IMR-90 (cell line): ENCODE measurements around the gene FAF1. TPM values are rescaled to one million over a fixed set of nuclear protein-coding genes. Genes with fewer than 3 reads are reported as not detected.

ENCODE experiments used
- ATAC-seq: fragments of 200-7000 bp; cut with Tn5 transposase; 2 replicates; pipeline ENCODE4 v1.9.1; 2020; ENCODE audit warnings: low read depth, mild to moderate bottlenecking, moderate library complexity
- BruUV-seq: library from RNA; stranded (reverse); fragments of 400-500 nt; replicated peaks from 2 replicates; lab custom pipeline; 2021; lab: Mats Ljungman, UMichigan
- CTCF ChIA-PET: fragments of 300-600 bp; formaldehyde crosslinking; extraction: SDS; loops from one replicate; lab custom pipeline; 2021; ENCODE audit warnings: antibody characterized with exemption; lab: Yijun Ruan, JAX
- POLR2A ChIA-PET: fragments of 300-600 bp; sonication (Branson Sonifier 250); formaldehyde crosslinking; loops from one replicate; lab custom pipeline; 2022; ENCODE audit warnings: antibody characterized with exemption; ENCODE audit not compliant: unreplicated experiment; lab: Charles Lee
- DNase-seq: peaks from one replicate; pipeline ENCODE4 v3.0.0; 2013
- H2AFZ ChIP-seq: replicated peaks from 2 replicates; pipeline ENCODE3; 2013; ENCODE audit warnings: low read length, mild to moderate bottlenecking; ENCODE audit not compliant: poor library complexity
- H2AK5ac ChIP-seq: 2 replicates; pipeline ENCODE4 v1.6.1; 2013; ENCODE audit warnings: low read depth, low read length, inconsistent platforms
- H2AK9ac ChIP-seq: replicated peaks from 2 replicates; pipeline ENCODE3; 2013; ENCODE audit warnings: mild to moderate bottlenecking, low read depth, low read length, moderate library complexity; ENCODE audit not compliant: poor library complexity
- H2BK120ac ChIP-seq: 2 replicates; pipeline ENCODE4 v1.6.1; 2013; ENCODE audit warnings: low read depth, low read length, inconsistent platforms
- H2BK15ac ChIP-seq: 3 replicates; pipeline ENCODE4 v1.6.1; 2013; ENCODE audit warnings: low read depth, low read length, inconsistent platforms
- H2BK20ac ChIP-seq: 2 replicates; pipeline ENCODE4 v1.6.1; 2013; ENCODE audit warnings: low read depth, mild to moderate bottlenecking, inconsistent platforms, low read length, moderate library complexity
- H2BK5ac ChIP-seq: 2 replicates; pipeline ENCODE4 v1.6.1; 2013; ENCODE audit warnings: mild to moderate bottlenecking, low read depth, low read length, inconsistent platforms; ENCODE audit not compliant: poor library complexity, severe bottlenecking
- H3K14ac ChIP-seq: replicated peaks from 2 replicates; pipeline ENCODE4 v1.6.1; 2013; ENCODE audit warnings: low read depth, low read length, inconsistent platforms
- H3K18ac ChIP-seq: 2 replicates; pipeline ENCODE4 v1.6.1; 2013; ENCODE audit warnings: low read depth, low read length, control low read depth
- H3K23ac ChIP-seq: 2 replicates; pipeline ENCODE4 v1.6.1; 2013; ENCODE audit warnings: low read depth, low read length, inconsistent platforms
- H3K27ac ChIP-seq: 2 replicates; pipeline ENCODE4 v1.5.1; 2013; ENCODE audit warnings: mild to moderate bottlenecking, control low read depth, low read length; ENCODE audit not compliant: insufficient read depth
- H3K27me3 ChIP-seq: 2 replicates; pipeline ENCODE4 v1.6.1; 2013; ENCODE audit warnings: low read length; ENCODE audit not compliant: control insufficient read depth, insufficient read depth
- H3K36me3 ChIP-seq: 2 replicates; pipeline ENCODE4 v1.6.1; 2013; ENCODE audit warnings: low read length, mixed read lengths; ENCODE audit not compliant: control insufficient read depth, insufficient read depth
- H3K4ac ChIP-seq: 2 replicates; pipeline ENCODE4 v1.6.1; 2013; ENCODE audit warnings: low read depth, low read length, inconsistent platforms
- H3K4me1 ChIP-seq: 2 replicates; pipeline ENCODE4 v1.6.1; 2013; ENCODE audit warnings: low read length, mixed read lengths; ENCODE audit not compliant: control insufficient read depth, insufficient read depth
- H3K4me2 ChIP-seq: 2 replicates; pipeline ENCODE4 v1.6.1; 2013; ENCODE audit warnings: low read depth, mild to moderate bottlenecking, control low read depth, low read length, moderate library complexity
- H3K4me3 ChIP-seq: 2 replicates; pipeline ENCODE4 v1.5.1; 2013; ENCODE audit warnings: low read depth, mild to moderate bottlenecking, control low read depth, low read length, moderate library complexity; ENCODE audit not compliant: insufficient read depth
- H3K56ac ChIP-seq: 2 replicates; pipeline ENCODE4 v1.6.1; 2013; ENCODE audit warnings: low read length, inconsistent platforms; ENCODE audit not compliant: insufficient read depth; ENCODE audit errors: extremely low read depth
- H3K79me1 ChIP-seq, 2 experiments: 2 replicates each; pipeline ENCODE4 v1.6.1; 2013; ENCODE audit warnings: low read length in 2 of 2, inconsistent platforms in 1 of 2, low read depth in 1 of 2
- H3K9ac ChIP-seq: 2 replicates; pipeline ENCODE4 v1.6.1; 2013; ENCODE audit warnings: low read depth, low read length, control low read depth
- H3K9me1 ChIP-seq: 2 replicates; pipeline ENCODE4 v1.6.1; 2013; ENCODE audit warnings: low read length, inconsistent platforms; ENCODE audit not compliant: insufficient read depth
- H3K9me3 ChIP-seq: 2 replicates; pipeline ENCODE4 v1.6.1; 2013; ENCODE audit warnings: low read length; ENCODE audit not compliant: control insufficient read depth, insufficient read depth
- H4K20me1 ChIP-seq: 2 replicates; pipeline ENCODE4 v1.6.1; 2013; ENCODE audit warnings: low read length, inconsistent platforms; ENCODE audit not compliant: insufficient read depth
- H4K5ac ChIP-seq: 2 replicates; pipeline ENCODE4 v1.6.1; 2013; ENCODE audit warnings: mild to moderate bottlenecking, low read depth, low read length, control low read depth
- H4K8ac ChIP-seq, 2 experiments: 2 replicates each; pipeline ENCODE4 v1.6.1; 2013; ENCODE audit warnings: low read depth in 2 of 2, low read length in 2 of 2, control low read depth in 1 of 2, inconsistent platforms in 1 of 2
- H4K91ac ChIP-seq: 2 replicates; pipeline ENCODE4 v1.6.1; 2013; ENCODE audit warnings: low read depth, low read length, inconsistent platforms; ENCODE audit not compliant: insufficient read depth
- BHLHE40 ChIP-seq: fragments of 150-350 bp; IDR thresholded peaks from 2 replicates; pipeline ENCODE4 v1.6.1; 2016; ENCODE audit warnings: mild to moderate bottlenecking, low read depth, low read length
- CEBPB ChIP-seq: IDR thresholded peaks from 2 replicates; pipeline ENCODE4 v1.6.1; 2012; ENCODE audit warnings: low read depth, low read length, improper control_type of control experiment
- CHD1 ChIP-seq: IDR thresholded peaks from 2 replicates; pipeline ENCODE4 v1.6.1; 2012; ENCODE audit warnings: low read depth, low read length, improper control_type of control experiment
- ELK1 ChIP-seq: fragments of 150-350 bp; IDR thresholded peaks from 2 replicates; pipeline ENCODE4 v1.6.1; 2016; ENCODE audit warnings: low read depth, mild to moderate bottlenecking, low read length, moderate library complexity, borderline replicate concordance
- FOS ChIP-seq: fragments of 150-350 bp; IDR thresholded peaks from 2 replicates; pipeline ENCODE4 v1.6.1; 2016; ENCODE audit warnings: low read depth, low read length
- MAFK ChIP-seq: IDR thresholded peaks from 2 replicates; pipeline ENCODE4 v1.6.1; 2012; ENCODE audit warnings: low read depth, low read length, improper control_type of control experiment
- MAZ ChIP-seq: IDR thresholded peaks from 2 replicates; pipeline ENCODE4 v1.6.1; 2012; ENCODE audit warnings: low read depth, mild to moderate bottlenecking, low read length, improper control_type of control experiment, moderate library complexity, borderline replicate concordance
- MXI1 ChIP-seq: IDR thresholded peaks from 2 replicates; pipeline ENCODE4 v1.6.1; 2012; ENCODE audit warnings: low read depth, mild to moderate bottlenecking, low read length, moderate library complexity, borderline replicate concordance
- NFE2L2 ChIP-seq: fragments of 150-350 bp; IDR thresholded peaks from 2 replicates; pipeline ENCODE4 v1.6.1; 2016; ENCODE audit warnings: low read depth, mild to moderate bottlenecking, low read length
- SMC3 ChIP-seq: fragments of 150-350 bp; IDR thresholded peaks from 2 replicates; pipeline ENCODE4 v1.6.1; 2016; ENCODE audit warnings: low read depth, mild to moderate bottlenecking, antibody characterized with exemption, low read length, moderate library complexity
- WGBS, 2 experiments: methylation state at CpG; one replicate each; pipeline versions ENCODE4 v1.1.5 to v1.1.7; 2013; ENCODE audit warnings: missing lambda C conversion rate in 2 of 2; ENCODE audit not compliant: insufficient read length in 1 of 2; ENCODE audit errors: extremely low coverage in 2 of 2; 5-methylcytosine and 5-hydroxymethylcytosine counted together
- dilution Hi-C: fragments of 300-500 bp; cut with HindIII; formaldehyde crosslinking; loops from one replicate; pipeline ENCODE4 v1.14.3; 2018; ENCODE audit warnings: low sequenced_read_pairs; ENCODE audit not compliant: unreplicated experiment
- in situ Hi-C: fragments of 300-500 bp; cut with MboI; formaldehyde crosslinking; loops from 3 replicates; pipeline ENCODE4 v1.14.3; 2019; ENCODE audit warnings: low sequenced_read_pairs, inconsistent platforms, mixed read lengths
- intact Hi-C: fragments of 100-400 bp; cut with micrococcal nuclease; formaldehyde crosslinking; loops from 2 replicates; pipeline ENCODE4 v1.10.0; 2022
- polyA plus RNA-seq, 3 experiments: library from polyadenylated mRNA; depleted of rRNA; stranded (reverse); fragments of >200 nt; gene quantifications; 2 replicates each; pipeline ENCODE4 v1.2.3, GENCODE V29; 2012; ENCODE audit warnings: low replicate concordance in 1 of 3
- total RNA-seq: library from RNA; depleted of rRNA; stranded (reverse); fragments of >200 nt; gene quantifications from 2 replicates; pipeline ENCODE4 v1.2.3, GENCODE V29; 2012
- TF ChIP-seq, protein P1 (sequence below): conservative IDR thresholded peaks from 2 replicates; pipeline ENCODE4 v1.5.1; 2012; ENCODE audit warnings: mild to moderate bottlenecking, low read depth, low read length, improper control_type of control experiment

The FAF1 gene
- total and polyA plus RNA-seq, 2 of the 4 experiments (the other 2 are of a cell fraction), result 18.8 to 72.9 TPM

GRCh38 chr1:50787266-50787665 is 172.8 kb downstream of the FAF1 start:
- H4K8ac ChIP-seq, result no peak overlapping the region
- no peak overlapping the region for H2BK15ac ChIP-seq
- DNase-seq, result no peak
- H3K9ac ChIP-seq, result no peak overlapping the region
- H3K4me1 ChIP-seq, result no peaks in the 10 kb centered on the region
- H4K20me1 ChIP-seq, result no peaks in the 10 kb centered on the region
- H3K4ac ChIP-seq, result no peak overlapping the region
- H3K14ac ChIP-seq, result no peak overlapping the region
- in situ Hi-C loops, result no loop called here
- ChIA-PET CTCF (no interaction called here), POLR2A (no interaction called here)
- H3K27me3 ChIP-seq, result no peaks in the 10 kb centered on the region
- H4K5ac ChIP-seq, result no peak overlapping the region
- dilution Hi-C loops, result no loop called here
- ATAC-seq, result no peak
- no peaks in the 10 kb centered on the region for H3K9me1 ChIP-seq
- H3K36me3 ChIP-seq, result no peaks in the 10 kb centered on the region
- no peak overlapping the region for H3K18ac ChIP-seq
- H3K4me2 ChIP-seq, result no peak overlapping the region
- no peak overlapping the region for H3K23ac ChIP-seq
- no peak for TF ChIP-seq CEBPB
- TF ChIP-seq MAFK, result no peak
- TF ChIP-seq BHLHE40, result no peak
- no peak for TF ChIP-seq CHD1
- TF ChIP-seq MAZ, result no peak
- no peak for TF ChIP-seq FOS
- TF ChIP-seq NFE2L2, result no peak
- TF ChIP-seq, protein P1, sequence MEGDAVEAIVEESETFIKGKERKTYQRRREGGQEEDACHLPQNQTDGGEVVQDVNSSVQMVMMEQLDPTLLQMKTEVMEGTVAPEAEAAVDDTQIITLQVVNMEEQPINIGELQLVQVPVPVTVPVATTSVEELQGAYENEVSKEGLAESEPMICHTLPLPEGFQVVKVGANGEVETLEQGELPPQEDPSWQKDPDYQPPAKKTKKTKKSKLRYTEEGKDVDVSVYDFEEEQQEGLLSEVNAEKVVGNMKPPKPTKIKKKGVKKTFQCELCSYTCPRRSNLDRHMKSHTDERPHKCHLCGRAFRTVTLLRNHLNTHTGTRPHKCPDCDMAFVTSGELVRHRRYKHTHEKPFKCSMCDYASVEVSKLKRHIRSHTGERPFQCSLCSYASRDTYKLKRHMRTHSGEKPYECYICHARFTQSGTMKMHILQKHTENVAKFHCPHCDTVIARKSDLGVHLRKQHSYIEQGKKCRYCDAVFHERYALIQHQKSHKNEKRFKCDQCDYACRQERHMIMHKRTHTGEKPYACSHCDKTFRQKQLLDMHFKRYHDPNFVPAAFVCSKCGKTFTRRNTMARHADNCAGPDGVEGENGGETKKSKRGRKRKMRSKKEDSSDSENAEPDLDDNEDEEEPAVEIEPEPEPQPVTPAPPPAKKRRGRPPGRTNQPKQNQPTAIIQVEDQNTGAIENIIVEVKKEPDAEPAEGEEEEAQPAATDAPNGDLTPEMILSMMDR, result no peak
- TF ChIP-seq MXI1, result no peak
- TF ChIP-seq ELK1, result no peak
- TF ChIP-seq SMC3, result no peak
- no peak overlapping the region for H2BK5ac ChIP-seq
- H2BK20ac ChIP-seq, result no peak overlapping the region
- no peak overlapping the region for H3K27ac ChIP-seq
- H3K56ac ChIP-seq, result no peak overlapping the region
- BruUV-seq, result no TSS peak
- WGBS, 2 experiments, result no CpG with 5 or more reads among the region's 3 CpGs
- H3K4me3 ChIP-seq, result no peak overlapping the region
- H2BK120ac ChIP-seq, result no peak overlapping the region
- H2AK9ac ChIP-seq, result no peak overlapping the region
- H4K91ac ChIP-seq, result no peak overlapping the region
- H2AFZ ChIP-seq, result no peak overlapping the region
- H2AK5ac ChIP-seq, result no peak overlapping the region
- H3K9me3 ChIP-seq, result no peaks in the 10 kb centered on the region
- H3K79me1 ChIP-seq, result peaks cover 4 to 11% of the 10 kb centered on the region in 2 experiments; a peak in 3 of 4 replicates
- intact Hi-C loops, result no loop called here
